ENCODE data around the gene TMEM98.
"Not testable (repeated sequence)": the region's sequence is repeated elsewhere in the genome, so short reads cannot be mapped to it uniquely, and the experiment has no call there.

The TMEM98 gene

DNA sequence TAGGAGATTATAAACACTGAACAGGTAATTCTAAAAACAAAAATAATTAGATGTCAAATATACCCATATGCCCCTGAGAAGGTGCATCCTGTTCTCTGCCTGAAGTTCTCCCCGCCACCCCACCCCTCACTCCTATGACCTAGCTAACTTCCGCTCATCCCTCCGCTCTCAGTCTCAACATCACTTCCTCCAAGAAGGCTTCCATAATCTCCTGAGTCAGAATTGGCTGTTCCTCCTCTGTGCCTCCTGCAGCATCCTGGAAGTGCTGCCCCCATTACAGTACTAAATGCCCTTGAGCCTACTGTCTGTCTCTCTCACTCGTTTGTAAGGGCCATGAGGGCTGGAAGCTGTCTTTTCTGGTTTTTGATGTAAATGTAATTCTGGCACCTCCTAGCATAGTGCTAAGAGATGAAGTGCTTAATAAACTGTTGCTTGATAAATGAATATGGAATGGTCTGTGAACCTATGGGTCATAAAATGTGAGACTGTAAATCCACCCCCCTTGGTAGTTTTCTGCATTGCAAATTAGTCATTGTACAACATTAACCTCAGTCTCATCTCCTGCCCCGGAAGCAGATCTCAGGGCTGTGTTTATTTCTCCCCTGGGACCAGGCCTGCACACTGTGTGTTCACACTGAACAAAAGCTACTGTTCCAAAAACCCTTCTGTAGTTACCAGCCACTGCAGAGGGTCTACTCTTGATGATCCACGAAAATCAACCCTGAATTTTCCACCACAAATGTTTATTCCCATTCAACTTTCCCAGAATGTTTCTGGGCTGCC is 47.1 kb upstream of the TMEM98 start:
- H3K79me2 ChIP-seq (ENCODE audit: insufficient read depth, low read length) = no peaks in the 10 kb centered on the region
- H3K27me3 ChIP-seq (ENCODE audit: insufficient read depth, low read length, poor library complexity) = peaks cover 15% of the 10 kb centered on the region
- no peaks in the 10 kb centered on the region for H4K20me1 ChIP-seq (ENCODE audit: insufficient read depth, low read length)
- H3K36me3 ChIP-seq (ENCODE audit: insufficient read depth, low read length) = no peaks in the 10 kb centered on the region
- no peak overlapping the region for H3K27ac ChIP-seq (ENCODE audit: low read length)
- no peak for TF ChIP-seq EZH2 (IDR thresholded peaks at IDR 0.05; ENCODE audit: borderline replicate concordance, low read depth, low read length, severe bottlenecking)
- TF ChIP-seq, protein P1, sequence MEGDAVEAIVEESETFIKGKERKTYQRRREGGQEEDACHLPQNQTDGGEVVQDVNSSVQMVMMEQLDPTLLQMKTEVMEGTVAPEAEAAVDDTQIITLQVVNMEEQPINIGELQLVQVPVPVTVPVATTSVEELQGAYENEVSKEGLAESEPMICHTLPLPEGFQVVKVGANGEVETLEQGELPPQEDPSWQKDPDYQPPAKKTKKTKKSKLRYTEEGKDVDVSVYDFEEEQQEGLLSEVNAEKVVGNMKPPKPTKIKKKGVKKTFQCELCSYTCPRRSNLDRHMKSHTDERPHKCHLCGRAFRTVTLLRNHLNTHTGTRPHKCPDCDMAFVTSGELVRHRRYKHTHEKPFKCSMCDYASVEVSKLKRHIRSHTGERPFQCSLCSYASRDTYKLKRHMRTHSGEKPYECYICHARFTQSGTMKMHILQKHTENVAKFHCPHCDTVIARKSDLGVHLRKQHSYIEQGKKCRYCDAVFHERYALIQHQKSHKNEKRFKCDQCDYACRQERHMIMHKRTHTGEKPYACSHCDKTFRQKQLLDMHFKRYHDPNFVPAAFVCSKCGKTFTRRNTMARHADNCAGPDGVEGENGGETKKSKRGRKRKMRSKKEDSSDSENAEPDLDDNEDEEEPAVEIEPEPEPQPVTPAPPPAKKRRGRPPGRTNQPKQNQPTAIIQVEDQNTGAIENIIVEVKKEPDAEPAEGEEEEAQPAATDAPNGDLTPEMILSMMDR (IDR thresholded peaks at IDR 0.05; ENCODE audit: borderline replicate concordance, extremely low read depth, low read length, poor library complexity, severe bottlenecking) = no peak
- H3K4me2 ChIP-seq (ENCODE audit: insufficient read depth, low read length) = no peak overlapping the region
- no peak for DNase-seq
- no peak for ATAC-seq (ENCODE audit: insufficient read depth, low read depth)
- H2AFZ ChIP-seq (ENCODE audit: low read depth, low read length) = no peak overlapping the region; the same call in 1 of the 2 replicates
- H3K4me3 ChIP-seq (ENCODE audit: low read depth in 1 of 2, low read length in 2 of 2) = no peak overlapping the region
- no peaks in the 10 kb centered on the region for H3K9me3 ChIP-seq (ENCODE audit: insufficient read depth, low read length, severe bottlenecking)
- H3K4me1 ChIP-seq (ENCODE audit: insufficient read depth, low read length) = no peaks in the 10 kb centered on the region
- no peak overlapping the region for H3K9ac ChIP-seq (ENCODE audit: low read depth, low read length)

DNA sequence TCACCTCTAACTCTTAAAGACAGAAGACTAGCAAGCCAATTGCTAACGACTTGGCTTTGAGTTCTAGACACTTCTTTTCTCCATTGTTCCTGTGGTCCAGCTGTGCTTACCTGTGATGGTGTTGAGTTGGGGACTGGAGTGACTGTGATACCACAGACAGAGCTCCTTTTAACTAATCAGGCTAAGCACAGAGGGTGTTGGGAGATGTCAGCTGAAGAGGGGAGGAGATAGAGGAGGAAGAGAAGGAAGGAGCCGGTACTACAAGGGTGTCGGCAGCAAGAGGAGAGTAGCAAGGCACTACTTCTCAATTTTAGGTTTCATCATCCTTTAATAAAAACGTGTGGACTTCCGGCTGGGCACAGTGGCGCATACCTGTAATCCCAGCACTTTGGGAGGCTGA is 45.9 kb upstream of the TMEM98 start:
- no peak overlapping the region for H3K9ac ChIP-seq (ENCODE audit: low read depth, low read length)
- TF ChIP-seq, protein P1 (IDR thresholded peaks at IDR 0.05; ENCODE audit: borderline replicate concordance, extremely low read depth, low read length, poor library complexity, severe bottlenecking) = no peak
- TF ChIP-seq EZH2 (IDR thresholded peaks at IDR 0.05; ENCODE audit: borderline replicate concordance, low read depth, low read length, severe bottlenecking) = no peak

DNA sequence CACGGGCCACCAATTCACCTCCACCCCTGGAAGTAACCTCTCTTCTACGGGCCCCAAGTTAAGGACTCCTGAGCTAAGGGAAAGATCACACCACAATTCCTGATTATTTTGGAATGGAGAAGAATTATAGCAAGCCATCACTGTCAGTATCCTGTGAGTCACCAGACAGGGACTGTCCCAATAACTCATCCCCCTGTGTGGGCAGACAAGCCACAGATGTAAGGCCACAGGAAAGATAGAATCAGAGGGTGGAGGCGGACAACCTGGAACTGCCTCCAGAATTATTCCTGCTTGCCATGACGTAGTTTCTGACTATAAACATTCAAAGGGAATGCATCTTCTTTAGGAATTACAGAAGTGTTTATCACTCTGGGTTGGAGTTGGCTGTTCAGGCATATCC is 45.2 kb upstream of the TMEM98 start:
- Histone ChIP-seq H3K36me3 (ENCODE audit: insufficient read depth, low read length) (no peaks in the 10 kb centered on the region), H2AFZ (ENCODE audit: low read depth, low read length) (no peak overlapping the region), H3K9me3 (ENCODE audit: insufficient read depth, low read length, severe bottlenecking) (no peaks in the 10 kb centered on the region), H3K79me2 (ENCODE audit: insufficient read depth, low read length) (no peaks in the 10 kb centered on the region), H3K4me3 (ENCODE audit: low read depth in 1 of 2, low read length in 2 of 2) (no peak overlapping the region), H3K9ac (ENCODE audit: low read depth, low read length) (no peak overlapping the region), H3K4me2 (ENCODE audit: insufficient read depth, low read length) (no peak overlapping the region), H3K27ac (ENCODE audit: low read length) (no peak overlapping the region), H4K20me1 (ENCODE audit: insufficient read depth, low read length) (no peaks in the 10 kb centered on the region), H3K27me3 (ENCODE audit: insufficient read depth, low read length, poor library complexity) (peaks cover 15% of the 10 kb centered on the region), H3K4me1 (ENCODE audit: insufficient read depth, low read length) (no peaks in the 10 kb centered on the region)
- no peak for DNase-seq
- TF ChIP-seq, protein P1 (IDR thresholded peaks at IDR 0.05; ENCODE audit: borderline replicate concordance, extremely low read depth, low read length, poor library complexity, severe bottlenecking) = no peak
- no peak for TF ChIP-seq EZH2 (IDR thresholded peaks at IDR 0.05; ENCODE audit: borderline replicate concordance, low read depth, low read length, severe bottlenecking)
- no peak for ATAC-seq (ENCODE audit: insufficient read depth, low read depth)

More for the DNA sequence above, 45.9 kb upstream of the TMEM98 start:
- H3K27ac ChIP-seq (ENCODE audit: low read length) = no peak overlapping the region
- no peak for DNase-seq
- no peak overlapping the region for H3K4me2 ChIP-seq (ENCODE audit: insufficient read depth, low read length)
- H3K27me3 ChIP-seq (ENCODE audit: insufficient read depth, low read length, poor library complexity) = peaks cover 15% of the 10 kb centered on the region
- H3K79me2 ChIP-seq (ENCODE audit: insufficient read depth, low read length) = no peaks in the 10 kb centered on the region
- no peaks in the 10 kb centered on the region for H3K36me3 ChIP-seq (ENCODE audit: insufficient read depth, low read length)
- ATAC-seq (ENCODE audit: insufficient read depth, low read depth) = no peak
- no peaks in the 10 kb centered on the region for H4K20me1 ChIP-seq (ENCODE audit: insufficient read depth, low read length)
- no peak overlapping the region for H3K4me3 ChIP-seq (ENCODE audit: low read depth in 1 of 2, low read length in 2 of 2)
- H3K9me3 ChIP-seq (ENCODE audit: insufficient read depth, low read length, severe bottlenecking) = no peaks in the 10 kb centered on the region
- H3K4me1 ChIP-seq (ENCODE audit: insufficient read depth, low read length) = no peaks in the 10 kb centered on the region
- H2AFZ ChIP-seq (ENCODE audit: low read depth, low read length) = no peak overlapping the region

DNA sequence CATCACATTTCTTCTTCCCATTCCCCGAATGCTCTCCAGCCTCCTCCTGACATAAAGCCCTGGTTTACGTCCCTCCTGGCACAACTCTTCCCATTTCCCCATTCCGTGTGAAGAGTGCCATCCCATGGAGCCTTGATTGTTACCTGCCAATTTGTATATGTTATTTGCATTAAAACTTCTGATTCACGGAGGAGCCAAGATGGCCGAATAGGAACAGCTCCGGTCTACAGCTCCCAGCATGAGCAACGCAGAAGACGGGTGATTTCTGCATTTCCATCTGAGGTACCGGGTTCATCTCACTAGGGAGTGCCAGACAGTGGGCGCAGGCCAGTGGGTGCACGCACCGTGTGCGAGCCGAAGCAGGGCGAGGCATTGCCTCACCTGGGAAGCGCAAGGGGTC is 41.0 kb upstream of the TMEM98 start:
- H3K27me3 ChIP-seq (ENCODE audit: insufficient read depth, low read length, poor library complexity); H3K36me3 ChIP-seq (ENCODE audit: insufficient read depth, low read length); ATAC-seq (ENCODE audit: insufficient read depth, low read depth); H3K4me2 ChIP-seq (ENCODE audit: insufficient read depth, low read length); H2AFZ ChIP-seq (ENCODE audit: low read depth, low read length); H3K27ac ChIP-seq (ENCODE audit: low read length); H3K9me3 ChIP-seq (ENCODE audit: insufficient read depth, low read length, severe bottlenecking); H3K79me2 ChIP-seq (ENCODE audit: insufficient read depth, low read length); H3K4me3 ChIP-seq (ENCODE audit: low read depth in 1 of 2, low read length in 2 of 2); H3K4me1 ChIP-seq (ENCODE audit: insufficient read depth, low read length); H4K20me1 ChIP-seq (ENCODE audit: insufficient read depth, low read length); DNase-seq; H3K9ac ChIP-seq (ENCODE audit: low read depth, low read length): not testable (repeated sequence)

DNA sequence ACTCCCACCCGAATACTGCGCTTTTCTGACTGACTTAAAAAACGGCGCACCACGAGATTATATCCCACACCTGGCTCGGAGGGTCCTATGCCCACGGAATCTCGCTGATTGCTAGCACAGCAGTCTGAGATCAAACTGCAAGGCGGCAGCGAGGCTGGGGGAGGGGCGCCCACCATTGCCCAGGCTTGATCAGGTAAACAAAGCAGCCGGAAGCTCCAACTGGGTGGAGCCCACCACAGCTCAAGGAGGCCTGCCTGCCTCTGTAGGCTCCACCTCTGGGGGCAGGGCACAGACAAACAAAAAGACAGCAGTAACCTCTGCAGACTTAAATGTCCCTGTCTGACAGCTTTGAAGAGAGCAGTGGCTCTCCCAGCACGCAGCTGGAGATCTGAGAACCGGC is 40.5 kb upstream of the TMEM98 start:
- DNase-seq; H3K9me3 ChIP-seq (ENCODE audit: insufficient read depth, low read length, severe bottlenecking); H2AFZ ChIP-seq (ENCODE audit: low read depth, low read length); H3K27ac ChIP-seq (ENCODE audit: low read length); H3K4me1 ChIP-seq (ENCODE audit: insufficient read depth, low read length); H3K4me2 ChIP-seq (ENCODE audit: insufficient read depth, low read length); H3K79me2 ChIP-seq (ENCODE audit: insufficient read depth, low read length); H3K9ac ChIP-seq (ENCODE audit: low read depth, low read length); ATAC-seq (ENCODE audit: insufficient read depth, low read depth); H3K36me3 ChIP-seq (ENCODE audit: insufficient read depth, low read length); H4K20me1 ChIP-seq (ENCODE audit: insufficient read depth, low read length); H3K27me3 ChIP-seq (ENCODE audit: insufficient read depth, low read length, poor library complexity); H3K4me3 ChIP-seq (ENCODE audit: low read depth in 1 of 2, low read length in 2 of 2): not testable (repeated sequence)

All from DND-41 (cell line).